Astrocyte (in vitro differentiated cells and primary cell): ENCODE measurements around the gene CNIH3. TPM values are rescaled to one million over a fixed set of nuclear protein-coding genes. Genes with fewer than 3 reads are reported as not detected.

Experiments used
- DNase-seq: peaks from one replicate; pipeline ENCODE4 v3.0.0-alpha.2; 2010; ENCODE audit warnings: low read depth
- FAIRE-seq: peaks from 2 replicates; lab custom pipeline; 2011; peaks lifted over from hg19 to GRCh38; lab: Jason Lieb, UNC
- H2AFZ ChIP-seq: 2 replicates; pipeline ENCODE4 v1.6.0; 2012; ENCODE audit warnings: low read depth, low read length, inconsistent platforms
- H3K27ac ChIP-seq: 2 replicates; pipeline ENCODE4 v1.5.1; 2011; ENCODE audit warnings: low read depth, low read length, inconsistent platforms
- H3K27me3 ChIP-seq: 2 replicates; pipeline ENCODE4 v1.6.0; 2011; ENCODE audit warnings: low read length, inconsistent platforms; ENCODE audit not compliant: insufficient read depth
- H3K36me3 ChIP-seq: 2 replicates; pipeline ENCODE4 v1.5.1; 2011; ENCODE audit warnings: low read length, inconsistent platforms; ENCODE audit not compliant: insufficient read depth
- H3K4me1 ChIP-seq: 2 replicates; pipeline ENCODE4 v1.5.1; 2011; ENCODE audit warnings: low read length, inconsistent platforms; ENCODE audit not compliant: insufficient read depth
- H3K4me2 ChIP-seq: 2 replicates; pipeline ENCODE4 v1.6.0; 2012; ENCODE audit warnings: low read length, inconsistent platforms
- H3K4me3 ChIP-seq: 2 replicates; pipeline ENCODE4 v1.5.1; 2011; ENCODE audit warnings: low read depth, mild to moderate bottlenecking, low read length, inconsistent platforms; ENCODE audit not compliant: insufficient read depth
- H3K79me2 ChIP-seq: 2 replicates; pipeline ENCODE4 v1.6.0; 2012; ENCODE audit warnings: mild to moderate bottlenecking, low read length, inconsistent platforms; ENCODE audit not compliant: insufficient read depth
- H3K9ac ChIP-seq: 2 replicates; pipeline ENCODE4 v1.6.0; 2012; ENCODE audit warnings: mild to moderate bottlenecking, low read length, inconsistent platforms
- H3K9me3 ChIP-seq: 2 replicates; pipeline ENCODE4 v1.5.1; 2012; ENCODE audit warnings: low read depth, mild to moderate bottlenecking, low read length, inconsistent platforms; ENCODE audit not compliant: insufficient read depth
- H4K20me1 ChIP-seq: 2 replicates; pipeline ENCODE4 v1.6.0; 2012; ENCODE audit warnings: low read length, inconsistent platforms; ENCODE audit not compliant: insufficient read depth
- H3K27ac Mint-ChIP-seq: one replicate; pipeline ENCODE4 v1.8.0; 2021; ENCODE audit warnings: mild to moderate bottlenecking, mixed read lengths; ENCODE audit not compliant: unreplicated experiment
- H3K27me3 Mint-ChIP-seq: one replicate; pipeline ENCODE4 v1.8.0; 2021; ENCODE audit warnings: low read depth, mixed read lengths; ENCODE audit not compliant: unreplicated experiment
- H3K36me3 Mint-ChIP-seq: one replicate; pipeline ENCODE4 v1.8.0; 2021; ENCODE audit warnings: low read depth, mixed read lengths; ENCODE audit not compliant: unreplicated experiment
- H3K4me1 Mint-ChIP-seq: one replicate; pipeline ENCODE4 v1.8.0; 2021; ENCODE audit warnings: low read depth, mixed read lengths; ENCODE audit not compliant: unreplicated experiment
- H3K4me3 Mint-ChIP-seq: one replicate; pipeline ENCODE4 v1.8.0; 2021; ENCODE audit warnings: mild to moderate bottlenecking, moderate library complexity, mixed read lengths; ENCODE audit not compliant: unreplicated experiment
- H3K9me3 Mint-ChIP-seq: one replicate; pipeline ENCODE4 v1.8.0; 2021; ENCODE audit warnings: mild to moderate bottlenecking, mixed read lengths; ENCODE audit not compliant: unreplicated experiment
- EZH2 ChIP-seq: IDR thresholded peaks from 2 replicates; pipeline ENCODE4 v1.6.1; 2012; ENCODE audit warnings: mild to moderate bottlenecking, low read length, inconsistent platforms; ENCODE audit not compliant: insufficient read depth
- total RNA-seq: library from RNA; stranded (reverse); gene quantifications from 2 replicates; pipeline ENCODE4 v1.2.1, GENCODE V29; 2021
- TF ChIP-seq, protein P1 (sequence below): IDR thresholded peaks from 2 replicates; pipeline ENCODE4 v1.5.1; 2011; ENCODE audit warnings: low read depth, mild to moderate bottlenecking, inconsistent platforms, low read length, moderate library complexity; ENCODE audit not compliant: insufficient read depth

Gene CNIH3
- total RNA-seq, 1 donor from 2014 or later: 7.7 TPM

DNA sequence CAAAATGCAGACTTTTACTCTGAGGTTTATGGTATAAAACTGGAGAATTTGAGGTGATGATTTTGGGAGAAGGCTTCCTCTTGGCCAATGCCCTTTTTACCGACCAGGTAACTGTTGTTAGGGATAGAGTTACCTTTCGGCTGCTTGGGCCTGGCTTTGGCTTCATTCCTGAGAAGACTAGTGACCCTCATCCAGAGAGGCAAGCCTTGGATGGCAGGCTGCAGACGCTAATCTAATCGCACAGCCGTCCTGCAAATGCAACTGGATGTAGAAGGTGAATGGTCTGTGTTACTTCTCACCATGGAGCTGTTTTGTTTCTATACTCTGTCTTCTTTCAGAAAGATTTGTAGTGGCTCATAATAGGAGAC, 124.6 kb downstream of the CNIH3 start:
- TF ChIP-seq, protein P1, sequence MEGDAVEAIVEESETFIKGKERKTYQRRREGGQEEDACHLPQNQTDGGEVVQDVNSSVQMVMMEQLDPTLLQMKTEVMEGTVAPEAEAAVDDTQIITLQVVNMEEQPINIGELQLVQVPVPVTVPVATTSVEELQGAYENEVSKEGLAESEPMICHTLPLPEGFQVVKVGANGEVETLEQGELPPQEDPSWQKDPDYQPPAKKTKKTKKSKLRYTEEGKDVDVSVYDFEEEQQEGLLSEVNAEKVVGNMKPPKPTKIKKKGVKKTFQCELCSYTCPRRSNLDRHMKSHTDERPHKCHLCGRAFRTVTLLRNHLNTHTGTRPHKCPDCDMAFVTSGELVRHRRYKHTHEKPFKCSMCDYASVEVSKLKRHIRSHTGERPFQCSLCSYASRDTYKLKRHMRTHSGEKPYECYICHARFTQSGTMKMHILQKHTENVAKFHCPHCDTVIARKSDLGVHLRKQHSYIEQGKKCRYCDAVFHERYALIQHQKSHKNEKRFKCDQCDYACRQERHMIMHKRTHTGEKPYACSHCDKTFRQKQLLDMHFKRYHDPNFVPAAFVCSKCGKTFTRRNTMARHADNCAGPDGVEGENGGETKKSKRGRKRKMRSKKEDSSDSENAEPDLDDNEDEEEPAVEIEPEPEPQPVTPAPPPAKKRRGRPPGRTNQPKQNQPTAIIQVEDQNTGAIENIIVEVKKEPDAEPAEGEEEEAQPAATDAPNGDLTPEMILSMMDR: no peak
- TF ChIP-seq EZH2: no peak
- no peaks in the 10 kb centered on the region for H4K20me1 ChIP-seq
- FAIRE-seq (no peak), DNase-seq (no peak)
- Mint-ChIP-seq H3K36me3 (peaks cover 5% of the 10 kb centered on the region), H3K4me1 (peaks cover 15% of the 10 kb centered on the region), H3K27me3 (peaks cover 7% of the 10 kb centered on the region), H3K9me3 (no peaks in the 10 kb centered on the region), H3K27ac (no peak overlapping the region), H3K4me3 (no peak overlapping the region)
- no peak overlapping the region for H3K9ac ChIP-seq
- H2AFZ ChIP-seq: no peak overlapping the region
- no peak overlapping the region for H3K4me3 ChIP-seq
- peaks cover 19% of the 10 kb centered on the region for H3K36me3 ChIP-seq
- H3K4me1 ChIP-seq: peaks cover 13% of the 10 kb centered on the region
- H3K4me2 ChIP-seq: no peak overlapping the region
- H3K27ac ChIP-seq: no peak overlapping the region
- no peaks in the 10 kb centered on the region for H3K9me3 ChIP-seq
- H3K79me2 ChIP-seq: no peaks in the 10 kb centered on the region
- H3K27me3 ChIP-seq: no peaks in the 10 kb centered on the region

DNA sequence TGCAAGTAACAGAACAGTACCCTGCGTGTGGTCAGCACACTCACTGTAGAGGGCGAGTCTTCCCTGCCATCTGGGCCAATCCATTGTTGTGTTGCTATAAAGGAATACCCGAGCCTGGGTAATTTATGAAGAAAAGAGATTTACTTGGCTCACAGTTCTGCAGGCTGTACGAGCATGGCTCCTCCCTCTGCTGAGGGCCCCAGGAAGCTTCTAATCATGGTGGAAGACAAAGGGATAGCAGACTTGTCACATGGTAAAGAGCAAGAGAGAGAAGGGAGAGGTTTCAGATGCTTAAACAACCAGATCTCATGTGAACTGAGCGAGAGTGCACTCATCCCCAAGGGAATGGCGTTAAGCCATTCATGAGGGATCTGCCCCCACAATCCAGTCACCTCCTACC, 126.2 kb downstream of the CNIH3 start:
- Histone ChIP-seq H3K4me2 (no peak overlapping the region), H3K9me3 (no peaks in the 10 kb centered on the region), H4K20me1 (no peaks in the 10 kb centered on the region), H3K36me3 (peaks cover 19% of the 10 kb centered on the region), H3K79me2 (no peaks in the 10 kb centered on the region), H3K4me1 (peaks cover 10% of the 10 kb centered on the region), H3K4me3 (no peak overlapping the region), H3K9ac (no peak overlapping the region), H2AFZ (no peak overlapping the region), H3K27ac (no peak overlapping the region), H3K27me3 (no peaks in the 10 kb centered on the region)
- Mint-ChIP-seq H3K36me3 (peaks cover 5% of the 10 kb centered on the region), H3K9me3 (no peaks in the 10 kb centered on the region), H3K27ac (no peak overlapping the region), H3K27me3 (peaks cover 7% of the 10 kb centered on the region), H3K4me1 (peaks cover 13% of the 10 kb centered on the region), H3K4me3 (no peak overlapping the region)
- no peak for TF ChIP-seq EZH2
- TF ChIP-seq, protein P1: no peak
- DNase-seq (no peak), FAIRE-seq (no peak)

DNA sequence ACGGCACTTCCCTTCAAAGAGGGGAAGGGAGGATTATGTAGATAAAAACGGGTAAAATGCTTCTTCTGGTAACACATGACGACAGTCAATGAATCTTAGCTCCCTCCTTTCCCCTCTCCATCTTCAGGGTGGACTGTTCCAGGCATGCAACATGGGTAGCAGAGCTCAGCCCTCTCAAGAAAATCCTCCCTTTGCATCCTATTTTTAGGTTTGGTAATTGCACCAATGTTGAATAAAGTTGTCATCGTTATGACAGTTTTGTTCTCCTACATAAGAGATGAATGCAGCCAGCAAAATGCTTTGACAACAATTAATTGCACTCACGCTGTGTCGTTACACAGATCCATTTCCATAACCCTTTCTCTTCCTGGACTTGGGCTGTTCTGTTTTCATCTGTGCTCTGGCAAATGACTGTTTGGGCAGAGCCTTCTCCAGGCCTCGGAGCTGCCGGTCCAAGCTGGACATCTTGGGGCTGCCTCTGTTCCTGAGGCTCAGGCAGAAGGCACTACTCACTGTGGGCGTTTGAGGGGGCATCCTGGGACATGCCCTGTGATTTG, 127.6 kb downstream of the CNIH3 start:
- TF ChIP-seq, protein P1: no peak
- TF ChIP-seq EZH2: no peak
- H4K20me1 ChIP-seq: no peaks in the 10 kb centered on the region
- no peak overlapping the region for H3K27ac ChIP-seq
- DNase-seq: no peak
- H3K79me2 ChIP-seq: no peaks in the 10 kb centered on the region
- H3K4me1 ChIP-seq: peaks cover 14% of the 10 kb centered on the region
- H3K9me3 ChIP-seq: no peaks in the 10 kb centered on the region
- H3K9ac ChIP-seq: no peak overlapping the region
- H3K36me3 Mint-ChIP-seq: peaks cover 5% of the 10 kb centered on the region
- H2AFZ ChIP-seq: no peak overlapping the region
- peaks cover 7% of the 10 kb centered on the region for H3K27me3 Mint-ChIP-seq
- no peak overlapping the region for H3K4me3 ChIP-seq
- no peak overlapping the region for H3K4me3 Mint-ChIP-seq
- no peak overlapping the region for H3K27ac Mint-ChIP-seq
- peaks cover 19% of the 10 kb centered on the region for H3K36me3 ChIP-seq
- no peaks in the 10 kb centered on the region for H3K27me3 ChIP-seq
- no peaks in the 10 kb centered on the region for H3K9me3 Mint-ChIP-seq
- peaks cover 8% of the 10 kb centered on the region for H3K4me1 Mint-ChIP-seq
- no peak overlapping the region for H3K4me2 ChIP-seq
- FAIRE-seq: no peak
